Left colon (tissue), 2 donors: ENCODE results near the gene BTG1. TPM values are rescaled to one million over a fixed set of nuclear protein-coding genes. Genes with fewer than 3 reads are reported as not detected.

Source experiments
- ATAC-seq: fragments of 200-7000 bp; cut with Tn5 transposase; one replicate; pipeline ENCODE4 v1.9.1; 2020; ENCODE audit warnings: mild to moderate bottlenecking, moderate library complexity
- DNase-seq, 2 donors: peaks; one replicate each; pipeline ENCODE4 v3.0.0-alpha.2; 2020
- intact Hi-C, 2 donors: fragments of 100-400 bp; cut with DNase I in 1 of 2; cut with micrococcal nuclease in 1 of 2; formaldehyde crosslinking; loops; one replicate each; pipeline versions ENCODE4 v1.11.2 to v1.14.0; 2022; cut with DNase I, micrococcal nuclease
- total RNA-seq, 2 donors: library from RNA; stranded (reverse); fragmentation: NEBNext Ultra II Directional; extraction: Animal tissue kit (Norgen Biotek cat#: 25700); gene quantifications; one replicate each; pipeline ENCODE4 v1.2.1, GENCODE V29; 2021
- donor health status: DM: no; HTN: no; CAD: no.
- donor health status: DM: yes; HTN: yes; CAD: no.

The BTG1 gene
- total RNA-seq, 2 donors from 2014 or later = 144 to 182 TPM

- ATAC-seq (no peak), DNase-seq (no peak)
- intact Hi-C loops = no loop called here
These were observed 10.5 kb upstream of the BTG1 start for GRCh38 chr12:92156139-92156538.

GRCh38 chr12:92155733-92156132 lies 10.1 kb upstream of the BTG1 start:
- no peak for ATAC-seq
- intact Hi-C loops = no loop called here
- DNase-seq = no peak

- intact Hi-C loops = no loop called here
- ATAC-seq = no peak
- no peak for DNase-seq
These were observed 6.3 kb upstream of the BTG1 start for GRCh38 chr12:92151916-92152315.

- intact Hi-C loops = loop anchor here in 1 of 2 donors (10.0 kb wide), 1 partner anchor 765 kb away; no protein-coding TSS in a partner anchor
These were observed 3.9 kb upstream of the BTG1 start for GRCh38 chr12:92149563-92149962.

GRCh38 chr12:92147491-92147890 lies 1.8 kb upstream of the BTG1 start:
- intact Hi-C loops = loop anchor here in 1 of 2 donors (10.0 kb wide), 1 partner anchor 763 kb away; no protein-coding TSS in a partner anchor
- ATAC-seq (no peak), DNase-seq (no peak)

More at GRCh38 chr12:92149563-92149962, 3.9 kb upstream of the BTG1 start:
- DNase-seq (no peak), ATAC-seq (no peak)

- intact Hi-C loops = loop anchor here in 1 of 2 donors (10.0 kb wide), 1 partner anchor 762 kb away; no protein-coding TSS in a partner anchor
- DNase-seq (no peak), ATAC-seq (no peak)
These were observed 1.0 kb upstream of the BTG1 start for GRCh38 chr12:92146497-92147224.

- peak; percentile 1 for ATAC-seq
- no peak for DNase-seq
- intact Hi-C loops = loop anchor here in 1 of 2 donors (10.0 kb wide), 1 partner anchor 761 kb away; no protein-coding TSS in a partner anchor
These were observed 240 bp downstream of the BTG1 start for GRCh38 chr12:92145481-92145730.

GRCh38 chr12:92144631-92145480 lies 790 bp downstream of the BTG1 start:
- ATAC-seq (peak; percentile 48), DNase-seq (peak; percentile 69 to 71)
- intact Hi-C loops = loop anchor here in 1 of 2 donors (10.0 kb wide), 1 partner anchor 760 kb away; no protein-coding TSS in a partner anchor

GRCh38 chr12:92143686-92144630 lies 1.7 kb downstream of the BTG1 start:
- peak; percentile 44 for ATAC-seq
- DNase-seq = peak; percentile 69 to 79
- intact Hi-C loops = loop anchor here in 1 of 2 donors (10.0 kb wide), 1 partner anchor 759 kb away; no protein-coding TSS in a partner anchor

GRCh38 chr12:92143258-92143657 lies 2.4 kb downstream of the BTG1 start:
- ATAC-seq (no peak), DNase-seq (no peak)
- intact Hi-C loops = loop anchor here in 1 of 2 donors (10.0 kb wide), 1 partner anchor 758 kb away; no protein-coding TSS in a partner anchor

- intact Hi-C loops = loop anchor here in 1 of 2 donors (10.0 kb wide), 1 partner anchor 758 kb away; no protein-coding TSS in a partner anchor
- DNase-seq (no peak), ATAC-seq (no peak)
These were observed 3.3 kb downstream of the BTG1 start for GRCh38 chr12:92142251-92142926.

- intact Hi-C loops = loop anchor here in 1 of 2 donors (10.0 kb wide), 1 partner anchor 757 kb away; no protein-coding TSS in a partner anchor
- ATAC-seq = no peak
- DNase-seq = no peak
These were observed 4.0 kb downstream of the BTG1 start for GRCh38 chr12:92141591-92142121.

GRCh38 chr12:92140896-92141536 lies 4.6 kb downstream of the BTG1 start:
- intact Hi-C loops = loop anchor here in 1 of 2 donors (10.0 kb wide), 1 partner anchor 756 kb away; no protein-coding TSS in a partner anchor
- DNase-seq (no peak), ATAC-seq (no peak)

GRCh38 chr12:92140156-92140555 lies 5.5 kb downstream of the BTG1 start:
- ATAC-seq (no peak), DNase-seq (no peak)
- intact Hi-C loops = loop anchor here in 1 of 2 donors (10.0 kb wide), 1 partner anchor 755 kb away; no protein-coding TSS in a partner anchor

GRCh38 chr12:92139634-92140150 lies 6.0 kb downstream of the BTG1 start:
- intact Hi-C loops = loop anchor here in 1 of 2 donors (5.0 to 10.0 kb wide), 3 partner anchors 67 to 755 kb away; no protein-coding TSS in a partner anchor
- DNase-seq = no peak
- no peak for ATAC-seq

GRCh38 chr12:92138626-92139025 lies 7.0 kb downstream of the BTG1 start:
- ATAC-seq (no peak), DNase-seq (no peak)
- intact Hi-C loops = loop anchor here in 1 of 2 donors (5.0 kb wide), 2 partner anchors 66 to 326 kb away; no protein-coding TSS in a partner anchor

- ATAC-seq (no peak), DNase-seq (no peak)
- intact Hi-C loops = loop anchor here in 1 of 2 donors (5.0 kb wide), 2 partner anchors 66 to 326 kb away; no protein-coding TSS in a partner anchor
These were observed 7.5 kb downstream of the BTG1 start for GRCh38 chr12:92138144-92138543.
